ENCODE data around the gene PARL.

PARL gene

GRCh38 chr3:183782576-183783276 lies 102.0 kb downstream of the PARL start:
- no peak for DNase-seq

- no peak for DNase-seq
Measured at GRCh38 chr3:183781246-183781645, 103.4 kb downstream of the PARL start.

- no peak for DNase-seq
Measured at GRCh38 chr3:183779896-183780465, 104.7 kb downstream of the PARL start.

All from NCI-H774 (cell line).